HPDE6-E6E7 (cell line): ENCODE results near the gene FRAT2.

Experiments
- DNase-seq: peaks from one replicate; pipeline ENCODE4 v3.0.0; 2011; ENCODE audit warnings: missing footprints; ENCODE audit errors: extremely low spot score

Gene FRAT2

GRCh38 chr10:97325754-97326153, 8.8 kb downstream of the FRAT2 start:
- no peak for DNase-seq

- DNase-seq: no peak
Observed at GRCh38 chr10:97323501-97323900, 11.0 kb downstream of the FRAT2 start.

- DNase-seq: no peak
Observed at GRCh38 chr10:97321804-97322190, 12.7 kb downstream of the FRAT2 start.

GRCh38 chr10:97321032-97321803, 13.3 kb downstream of the FRAT2 start:
- DNase-seq: no peak

GRCh38 chr10:97320480-97321031, 14.0 kb downstream of the FRAT2 start:
- no peak for DNase-seq

GRCh38 chr10:97319671-97320479, 14.7 kb downstream of the FRAT2 start:
- no peak for DNase-seq

- DNase-seq: peak; percentile 77
Observed at GRCh38 chr10:97318772-97319651, 15.5 kb downstream of the FRAT2 start, which contains the start of gene FRAT1. TSS of gene FRAT1 (plus strand) at chr10:97319271. CDS start at chr10:97319454, 183 bp downstream.

- no peak for DNase-seq
Observed at GRCh38 chr10:97314671-97315070, 19.9 kb downstream of the FRAT2 start.

- no peak for DNase-seq
Observed at GRCh38 chr10:97312897-97313296, 21.6 kb downstream of the FRAT2 start.

- no peak for DNase-seq
Observed at GRCh38 chr10:97311111-97311626, 23.4 kb downstream of the FRAT2 start.

GRCh38 chr10:97307866-97308780, 26.4 kb downstream of the FRAT2 start:
- DNase-seq: no peak

GRCh38 chr10:97307441-97307840, 27.1 kb downstream of the FRAT2 start:
- no peak for DNase-seq

GRCh38 chr10:97302088-97302791, 32.3 kb downstream of the FRAT2 start:
- no peak for DNase-seq

- no peak for DNase-seq
Observed at GRCh38 chr10:97300980-97301379, 33.5 kb downstream of the FRAT2 start.

GRCh38 chr10:97298223-97298571, 36.3 kb downstream of the FRAT2 start:
- DNase-seq: no peak

GRCh38 chr10:97297556-97298222, 36.8 kb downstream of the FRAT2 start:
- DNase-seq: no peak

- DNase-seq: no peak
Observed at GRCh38 chr10:97292862-97293198, 41.7 kb downstream of the FRAT2 start.

GRCh38 chr10:97292097-97292861, 42.2 kb downstream of the FRAT2 start, which contains the start of gene ARHGAP19:
TSS of gene ARHGAP19 (minus strand) at chr10:97292637. CDS start at chr10:97292627, 10 bp downstream.
- peak; percentile 95 for DNase-seq
